HEK293T (cell line): ENCODE results near the gene NINL.

ENCODE experiments used
- ARNT ChIP-seq: fragments of 450-650 bp; IDR thresholded peaks from 2 replicates; pipeline ENCODE4 v1.6.1; 2017; ENCODE audit warnings: mild to moderate bottlenecking
- BHLHE40 ChIP-seq: fragments of 450-650 bp; IDR thresholded peaks from 2 replicates; pipeline ENCODE4 v1.6.1; 2016; ENCODE audit warnings: mild to moderate bottlenecking, moderate library complexity, borderline replicate concordance
- CTBP1 ChIP-seq: fragments of 450-650 bp; IDR thresholded peaks from 2 replicates; pipeline ENCODE4 v1.6.1; 2016; ENCODE audit warnings: borderline replicate concordance
- FOXM1 ChIP-seq: fragments of 450-650 bp; IDR thresholded peaks from 2 replicates; pipeline ENCODE4 v1.6.1; 2017; ENCODE audit warnings: mild to moderate bottlenecking, borderline replicate concordance
- HDGF ChIP-seq: fragments of 450-650 bp; IDR thresholded peaks from 2 replicates; pipeline ENCODE4 v1.6.1; 2017; ENCODE audit warnings: antibody characterized with exemption, borderline replicate concordance
- LEF1 ChIP-seq: fragments of 450-650 bp; IDR thresholded peaks from 2 replicates; pipeline ENCODE4 v1.6.1; 2017; ENCODE audit warnings: mild to moderate bottlenecking, borderline replicate concordance
- SP1 ChIP-seq: fragments of 450-650 bp; IDR thresholded peaks from 2 replicates; pipeline ENCODE4 v1.6.1; 2017
- SUZ12 ChIP-seq: fragments of 450-650 bp; IDR thresholded peaks from 2 replicates; pipeline ENCODE4 v1.6.1; 2016; ENCODE audit warnings: mild to moderate bottlenecking
- TARDBP ChIP-seq: fragments of 450-650 bp; IDR thresholded peaks from 2 replicates; pipeline ENCODE4 v1.6.1; 2016
- ZNF384 ChIP-seq: fragments of 450-650 bp; IDR thresholded peaks from 2 replicates; pipeline ENCODE4 v1.6.1; 2016

DNA sequence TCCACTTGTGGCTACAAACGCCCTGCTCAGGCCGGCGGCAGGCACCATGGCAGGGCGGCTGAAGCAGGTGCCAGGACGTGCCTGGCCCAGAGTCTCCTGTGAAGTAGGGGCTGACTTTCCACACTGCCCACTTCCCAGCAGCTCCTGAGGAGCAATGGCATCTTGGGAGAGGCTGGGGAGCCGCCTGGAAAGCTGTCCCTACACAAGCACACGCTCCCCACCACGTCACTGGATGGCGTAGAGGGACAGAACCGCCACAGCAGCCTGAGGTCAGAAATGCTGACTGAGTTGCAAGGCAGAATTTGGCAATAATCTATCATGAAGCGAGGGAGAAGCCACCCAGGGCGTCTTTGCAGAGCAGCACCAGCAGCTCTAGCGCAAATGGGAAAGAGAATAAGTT, 86.3 kb downstream of the NINL start:
- TF ChIP-seq FOXM1, result no peak
- no peak for TF ChIP-seq ARNT
- TF ChIP-seq BHLHE40, result no peak
- TF ChIP-seq HDGF, result no peak
- TF ChIP-seq LEF1, result no peak
- no peak for TF ChIP-seq SUZ12
- no peak for TF ChIP-seq ZNF384
- TF ChIP-seq SP1, result no peak
- no peak for TF ChIP-seq CTBP1
- no peak for TF ChIP-seq TARDBP
